B cell (primary cell): ENCODE measurements around the gene CHIA. TPM values are rescaled to one million over a fixed set of nuclear protein-coding genes. Genes with fewer than 3 reads are reported as not detected.

Experiments used
- ATAC-seq: fragments of 200-7000 bp; cut with Tn5 transposase; one replicate; pipeline ENCODE4 v1.10.0; 2021; ENCODE audit warnings: low read depth, mild to moderate bottlenecking, moderate number of reproducible peaks, moderate library complexity
- CTCF ChIA-PET: fragments of 350-600 bp; sonication (Branson Sonifier 250); formaldehyde crosslinking; loops from one replicate; lab custom pipeline; 2021; ENCODE audit warnings: antibody characterized with exemption, inconsistent platforms; lab: Charles Lee
- POLR2A ChIA-PET: fragments of 350-600 bp; sonication (Branson Sonifier 250); formaldehyde crosslinking; loops from one replicate; lab custom pipeline; 2021; ENCODE audit warnings: antibody characterized with exemption; lab: Charles Lee
- DNase-seq: peaks from one replicate; pipeline ENCODE4 v3.0.0; 2013
- H2AFZ ChIP-seq: 2 replicates; pipeline ENCODE4 v1.6.1; 2012; ENCODE audit warnings: mild to moderate bottlenecking, low read depth, low read length; ENCODE audit not compliant: insufficient read depth, poor library complexity, severe bottlenecking
- H3K27ac ChIP-seq, 2 donors: 1 replicate in 1 of 2; 2 replicates in 1 of 2; pipeline ENCODE4 v1.5.1; 2012 to 2013; ENCODE audit warnings: low read length in 2 of 2, mild to moderate bottlenecking in 2 of 2, moderate library complexity in 1 of 2
- H3K27me3 ChIP-seq, 4 experiments: fragments of 200-600 bp in 1 of 4; sonication (generic) in 1 of 4; replicated peaks in 1 of 4; 1 replicate in 2 of 4; 2 replicates in 2 of 4; pipeline versions ENCODE4 v1.6.1 to v1.7.0; 2013 to 2016; ENCODE audit warnings: low read length in 3 of 4, mild to moderate bottlenecking in 2 of 4, mixed read lengths in 1 of 4, moderate library complexity in 1 of 4; ENCODE audit not compliant: insufficient read depth in 4 of 4, control insufficient read depth in 3 of 4; ENCODE audit errors: control extremely low read depth in 1 of 4
- H3K36me3 ChIP-seq, 2 experiments: replicated peaks in 1 of 2; 1 replicate in 1 of 2; 2 replicates in 1 of 2; pipeline versions ENCODE4 v1.6.1 to v1.7.1; 2013; ENCODE audit warnings: low read length in 1 of 2; ENCODE audit not compliant: insufficient read depth in 2 of 2, control insufficient read depth in 1 of 2; ENCODE audit errors: control extremely low read depth in 1 of 2, extremely low read depth in 1 of 2
- H3K4me1 ChIP-seq, 2 donors: fragments of 200-600 bp in 1 of 2; sonication (generic) in 1 of 2; 1 replicate in 1 of 2; 2 replicates in 1 of 2; pipeline versions ENCODE4 v1.5.1 to v1.6.1; 2013 to 2017; ENCODE audit warnings: low read length in 2 of 2; ENCODE audit not compliant: control insufficient read depth in 2 of 2, insufficient read depth in 2 of 2
- H3K4me2 ChIP-seq: replicated peaks from 2 replicates; pipeline ENCODE3; 2012; ENCODE audit warnings: mild to moderate bottlenecking, low read depth, low read length; ENCODE audit not compliant: poor library complexity, severe bottlenecking
- H3K4me3 ChIP-seq, 5 experiments: fragments of 200-600 bp in 1 of 5; sonication (generic) in 1 of 5; 1 replicate in 3 of 5; 2 replicates in 2 of 5; pipeline versions ENCODE4 v1.5.1 to v1.7.0; 2011 to 2016; ENCODE audit warnings: low read length in 4 of 5, mild to moderate bottlenecking in 4 of 5, low read depth in 2 of 5, control low read depth in 1 of 5, moderate library complexity in 1 of 5; ENCODE audit not compliant: insufficient read depth in 1 of 5; ENCODE audit errors: control extremely low read depth in 1 of 5, extremely low read depth in 1 of 5
- H3K79me2 ChIP-seq: fragments of 200-600 bp; sonication (generic); one replicate; pipeline ENCODE4 v1.6.0; 2016; ENCODE audit warnings: low read length; ENCODE audit not compliant: control insufficient read depth, insufficient read depth
- H3K9ac ChIP-seq: fragments of 200-600 bp; sonication (generic); 2 replicates; pipeline ENCODE4 v1.6.1; 2017; ENCODE audit warnings: mild to moderate bottlenecking, low read length, moderate library complexity
- H3K9me3 ChIP-seq, 3 donors: one replicate each; pipeline versions ENCODE4 v1.6.1 to v1.7.1; 2013; ENCODE audit warnings: low read length in 2 of 3; ENCODE audit not compliant: control insufficient read depth in 2 of 3, insufficient read depth in 1 of 3; ENCODE audit errors: control extremely low read depth in 1 of 3
- H4K20me1 ChIP-seq: 2 replicates; pipeline ENCODE4 v1.6.0; 2012; ENCODE audit warnings: mild to moderate bottlenecking, low read length; ENCODE audit not compliant: insufficient read depth, control insufficient read depth, poor library complexity, severe bottlenecking
- H3K27ac Mint-ChIP-seq: one replicate; pipeline ENCODE4 v1.8.0; 2021; ENCODE audit warnings: mixed read lengths
- H3K27me3 Mint-ChIP-seq: one replicate; pipeline ENCODE4 v1.8.0; 2021; ENCODE audit warnings: mixed read lengths
- H3K4me1 Mint-ChIP-seq: one replicate; pipeline ENCODE4 v1.8.0; 2021; ENCODE audit warnings: mixed read lengths
- H3K4me3 Mint-ChIP-seq: one replicate; pipeline ENCODE4 v1.8.0; 2021; ENCODE audit warnings: mixed read lengths
- H3K9me3 Mint-ChIP-seq: one replicate; pipeline ENCODE4 v1.8.0; 2022; ENCODE audit warnings: mixed read lengths; ENCODE audit not compliant: insufficient read depth
- EZH2 ChIP-seq: IDR thresholded peaks from 2 replicates; pipeline ENCODE4 v1.6.1; 2012; ENCODE audit warnings: borderline replicate concordance, low read depth, mild to moderate bottlenecking, moderate library complexity, low read length; ENCODE audit not compliant: insufficient read depth, poor library complexity, severe bottlenecking
- WGBS: methylation state at CpG from one replicate; pipeline ENCODE4 v1.1.5; 2013; ENCODE audit warnings: missing lambda C conversion rate; ENCODE audit not compliant: insufficient coverage; 5-methylcytosine and 5-hydroxymethylcytosine counted together
- intact Hi-C: fragments of 100-400 bp; cut with micrococcal nuclease; formaldehyde crosslinking; loops from one replicate; pipeline ENCODE4 v1.10.0; 2022
- polyA plus RNA-seq: library from polyadenylated mRNA; depleted of rRNA; stranded (reverse); fragments of >200 nt; gene quantifications from 2 replicates; pipeline ENCODE4 v1.2.3, GENCODE V29; 2012
- total RNA-seq, 2 donors: library from RNA; stranded (reverse); fragments of 120-200 nt in 1 of 2; gene quantifications; 1 replicate in 1 of 2; 2 replicates in 1 of 2; pipeline versions ENCODE4 v1.2.3 to v1.2.4, GENCODE V29; 2013 to 2022
- TF ChIP-seq, protein P1 (sequence below): fragments of 200-600 bp; IDR thresholded peaks from one replicate; pipeline ENCODE4 v1.8.0; 2022; ENCODE audit warnings: antibody characterized with exemption, mild to moderate bottlenecking

The CHIA gene
- total and polyA plus RNA-seq, 2 donors (not counting 1 experiment from before 2014, with no cell fraction given), result not detected

DNA sequence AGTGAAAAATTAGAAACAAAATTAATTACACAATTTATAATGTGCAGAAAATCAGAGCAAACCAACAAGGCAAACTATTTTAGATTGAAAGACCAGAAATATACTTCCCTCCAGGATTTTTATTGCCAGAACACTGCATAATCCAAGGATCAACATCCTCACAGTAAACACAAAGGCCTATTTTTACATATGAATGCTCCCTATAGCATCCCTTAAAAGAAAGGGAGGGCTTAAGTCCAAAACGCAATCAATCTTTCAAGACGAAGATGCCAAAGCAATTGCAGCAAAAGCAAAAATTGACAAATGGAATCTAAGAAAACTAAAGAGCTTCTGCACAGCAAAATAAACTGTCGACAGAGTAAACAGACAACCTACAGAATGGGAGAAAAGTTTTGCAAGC is 18.6 kb upstream of the CHIA start:
- no peak for ATAC-seq

DNA sequence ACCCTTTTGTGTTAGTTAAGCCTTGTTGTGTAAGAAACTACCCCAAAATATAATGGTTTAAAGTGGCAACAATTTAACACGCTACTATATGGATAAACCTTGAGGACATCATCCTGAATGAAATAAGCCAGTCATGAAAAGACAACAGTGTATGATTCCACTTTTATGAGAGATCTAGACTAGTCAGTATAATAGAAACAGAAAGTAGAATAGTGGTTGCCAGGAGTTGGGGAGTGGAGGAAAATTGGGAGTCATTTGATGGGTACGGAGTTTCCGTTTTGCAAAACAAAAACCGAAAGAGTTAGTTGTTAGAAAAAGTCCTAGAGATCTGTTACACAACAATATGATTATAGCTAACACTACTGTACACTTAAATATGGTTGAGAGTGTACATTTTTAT is 16.0 kb upstream of the CHIA start:
- Histone ChIP-seq H3K36me3 (no peaks in the 10 kb centered on the region), H3K4me1 (peaks cover 21 to 22% of the 10 kb centered on the region in 2 donors), H3K4me3 (no peak overlapping the region), H3K27ac (no peak overlapping the region), H3K9me3 (peaks cover 3 to 13% (median 5%) of the 10 kb centered on the region in 3 donors), H3K79me2 (no peaks in the 10 kb centered on the region), H2AFZ (no peak overlapping the region), H3K4me2 (no peak overlapping the region), H3K27me3 (peaks cover 0 to 31% (median 25%) of the 10 kb centered on the region in 4 experiments), H3K9ac (no peak overlapping the region), H4K20me1 (no peaks in the 10 kb centered on the region)
- POLR2A ChIA-PET, result no interaction called here
- intact Hi-C loops, result no loop called here
- Mint-ChIP-seq H3K4me3 (peak overlapping the region; percentile 12), H3K27me3 (peaks cover 42% of the 10 kb centered on the region), H3K9me3 (no peaks in the 10 kb centered on the region), H3K4me1 (peaks cover 21% of the 10 kb centered on the region), H3K27ac (no peak overlapping the region)
- no peak for DNase-seq
- CTCF ChIA-PET, result no interaction called here
- no CpG with 5 or more reads among the region's 4 CpGs for WGBS
- TF ChIP-seq, protein P1, sequence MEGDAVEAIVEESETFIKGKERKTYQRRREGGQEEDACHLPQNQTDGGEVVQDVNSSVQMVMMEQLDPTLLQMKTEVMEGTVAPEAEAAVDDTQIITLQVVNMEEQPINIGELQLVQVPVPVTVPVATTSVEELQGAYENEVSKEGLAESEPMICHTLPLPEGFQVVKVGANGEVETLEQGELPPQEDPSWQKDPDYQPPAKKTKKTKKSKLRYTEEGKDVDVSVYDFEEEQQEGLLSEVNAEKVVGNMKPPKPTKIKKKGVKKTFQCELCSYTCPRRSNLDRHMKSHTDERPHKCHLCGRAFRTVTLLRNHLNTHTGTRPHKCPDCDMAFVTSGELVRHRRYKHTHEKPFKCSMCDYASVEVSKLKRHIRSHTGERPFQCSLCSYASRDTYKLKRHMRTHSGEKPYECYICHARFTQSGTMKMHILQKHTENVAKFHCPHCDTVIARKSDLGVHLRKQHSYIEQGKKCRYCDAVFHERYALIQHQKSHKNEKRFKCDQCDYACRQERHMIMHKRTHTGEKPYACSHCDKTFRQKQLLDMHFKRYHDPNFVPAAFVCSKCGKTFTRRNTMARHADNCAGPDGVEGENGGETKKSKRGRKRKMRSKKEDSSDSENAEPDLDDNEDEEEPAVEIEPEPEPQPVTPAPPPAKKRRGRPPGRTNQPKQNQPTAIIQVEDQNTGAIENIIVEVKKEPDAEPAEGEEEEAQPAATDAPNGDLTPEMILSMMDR, result no peak
- TF ChIP-seq EZH2, result no peak
- no peak for ATAC-seq

More for the DNA sequence above, 18.6 kb upstream of the CHIA start:
- H3K36me3 ChIP-seq, result no peaks in the 10 kb centered on the region
- Mint-ChIP-seq H3K27me3 (peaks cover 36% of the 10 kb centered on the region), H3K4me1 (peaks cover 21% of the 10 kb centered on the region), H3K27ac (no peak overlapping the region), H3K4me3 (peak overlapping the region; percentile 81), H3K9me3 (no peaks in the 10 kb centered on the region)
- no peak for DNase-seq
- no peak overlapping the region for H2AFZ ChIP-seq
- no peaks in the 10 kb centered on the region for H4K20me1 ChIP-seq
- H3K9me3 ChIP-seq, result peaks cover 3 to 13% (median 6%) of the 10 kb centered on the region in 3 donors
- no peak for TF ChIP-seq EZH2
- peak overlapping the region; percentile 81 for H3K4me2 ChIP-seq
- no peak overlapping the region for H3K27ac ChIP-seq
- H3K27me3 ChIP-seq, result peaks cover 0 to 35% (median 25%) of the 10 kb centered on the region in 4 experiments
- intact Hi-C loops, result no loop called here
- 100% methylated on average over 1 of the region's 3 CpGs for WGBS
- peaks cover 21 to 22% of the 10 kb centered on the region in 2 donors for H3K4me1 ChIP-seq
- ChIA-PET CTCF (no interaction called here), POLR2A (interaction anchor here (0.6 kb wide), 1 partner anchor 51 kb away, joined by 5 read pairs; no protein-coding TSS in a partner anchor)
- no peak overlapping the region for H3K4me3 ChIP-seq
- no peak overlapping the region for H3K9ac ChIP-seq
- no peaks in the 10 kb centered on the region for H3K79me2 ChIP-seq
